Upper lobe of right lung (tissue), 1 donor: ENCODE data around the gene IPCEF1. TPM values are rescaled to one million over a fixed set of nuclear protein-coding genes. Genes with fewer than 3 reads are reported as not detected.

Experiments used
- ATAC-seq: fragments of 200-7000 bp; cut with Tn5 transposase; one replicate; pipeline ENCODE4 v1.9.1; 2020; ENCODE audit warnings: mild to moderate bottlenecking, moderate library complexity
- DNase-seq: peaks from one replicate; pipeline ENCODE4 v3.0.0-alpha.2; 2020
- H3K27ac ChIP-seq: fragments of 200-600 bp; one replicate; pipeline ENCODE4 v1.8.0; 2022
- H3K27me3 ChIP-seq: fragments of 200-600 bp; one replicate; pipeline ENCODE4 v1.8.0; 2022; ENCODE audit warnings: mild to moderate bottlenecking
- H3K36me3 ChIP-seq: fragments of 200-600 bp; one replicate; pipeline ENCODE4 v1.8.0; 2022
- H3K4me1 ChIP-seq: fragments of 200-600 bp; one replicate; pipeline ENCODE4 v1.8.0; 2022
- H3K4me3 ChIP-seq: fragments of 200-600 bp; one replicate; pipeline ENCODE4 v1.8.0; 2022; ENCODE audit warnings: mild to moderate bottlenecking
- H3K9me3 ChIP-seq: fragments of 200-600 bp; one replicate; pipeline ENCODE4 v1.8.0; 2022
- CTCF ChIP-seq: fragments of 200-600 bp; IDR thresholded peaks from one replicate; pipeline ENCODE4 v1.8.0; 2022; ENCODE audit warnings: antibody characterized with exemption
- intact Hi-C: fragments of 100-400 bp; cut with DNase I; formaldehyde crosslinking; loops from one replicate; pipeline ENCODE4 v1.11.0; 2022
- total RNA-seq: library from RNA; stranded (reverse); fragmentation: NEBNext Ultra II Directional; extraction: Animal tissue kit (Norgen Biotek cat#: 25700); gene quantifications from one replicate; pipeline ENCODE4 v1.2.1, GENCODE V29; 2021
- donor health status: DM: no; HTN: yes; CAD: no; lungs with severe emphysema.

The IPCEF1 gene
- total RNA-seq, 1 donor from 2014 or later = 8.8 TPM

DNA sequence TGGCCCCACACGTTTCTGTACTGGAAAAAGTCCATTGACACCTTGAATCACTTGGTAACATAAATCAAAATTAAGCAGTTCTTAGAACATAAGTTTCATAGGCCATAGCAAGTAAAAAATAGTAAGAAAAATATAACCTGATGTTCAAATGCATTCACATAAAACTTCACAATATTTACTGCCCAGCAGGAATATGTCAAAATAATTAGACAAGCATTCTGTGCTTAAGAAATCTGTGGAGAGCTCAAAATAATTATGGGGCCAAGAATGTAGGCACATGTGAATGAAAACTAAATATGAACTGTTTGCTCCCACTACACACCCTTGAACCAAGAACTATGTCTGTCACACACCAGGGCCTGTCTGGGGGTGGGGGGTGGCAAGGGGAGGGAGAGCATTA lies 70.8 kb downstream of the IPCEF1 start:
- no peaks in the 10 kb centered on the region for H3K36me3 ChIP-seq
- H3K4me1 ChIP-seq = no peaks in the 10 kb centered on the region
- H3K27ac ChIP-seq = no peak overlapping the region
- no peak for TF ChIP-seq CTCF
- ATAC-seq = no peak
- intact Hi-C loops = no loop called here
- no peak overlapping the region for H3K4me3 ChIP-seq
- H3K9me3 ChIP-seq = no peaks in the 10 kb centered on the region
- H3K27me3 ChIP-seq = no peaks in the 10 kb centered on the region
- no peak for DNase-seq

DNA sequence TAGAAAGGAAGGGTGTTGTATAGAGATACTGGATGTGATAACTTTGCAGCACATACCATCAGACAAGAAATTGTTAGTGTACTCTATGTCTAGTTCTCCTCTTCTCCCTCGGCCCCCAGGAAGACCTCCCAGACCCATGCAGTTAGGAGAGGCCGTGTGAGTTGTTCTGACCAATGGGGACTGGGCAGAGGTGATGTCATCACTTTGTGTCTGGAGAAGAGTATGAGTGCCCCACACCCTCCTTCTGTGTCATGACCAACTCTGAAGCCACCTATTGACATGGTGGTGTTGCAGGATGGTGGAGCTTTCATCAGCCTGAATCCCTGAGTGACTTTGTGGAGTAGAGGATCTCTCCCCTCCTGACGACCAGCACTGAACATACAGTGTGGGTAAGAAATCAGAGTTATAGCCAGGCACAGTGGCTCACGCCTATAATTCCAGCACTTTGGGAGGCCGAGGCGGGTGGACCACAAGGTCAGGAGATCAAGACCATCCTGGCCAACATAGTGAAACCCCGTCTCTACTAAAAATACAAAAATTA lies 72.2 kb downstream of the IPCEF1 start:
- H3K4me1 ChIP-seq = no peaks in the 10 kb centered on the region
- H3K36me3 ChIP-seq = no peaks in the 10 kb centered on the region
- TF ChIP-seq CTCF = no peak
- ATAC-seq (no peak), DNase-seq (no peak)
- no peaks in the 10 kb centered on the region for H3K27me3 ChIP-seq
- H3K27ac ChIP-seq = no peak overlapping the region
- H3K9me3 ChIP-seq = no peaks in the 10 kb centered on the region
- intact Hi-C loops = no loop called here
- H3K4me3 ChIP-seq = no peak overlapping the region

- Histone ChIP-seq H3K9me3 (no peaks in the 10 kb centered on the region), H3K4me3 (no peak overlapping the region), H3K36me3 (no peaks in the 10 kb centered on the region), H3K27me3 (no peaks in the 10 kb centered on the region), H3K4me1 (no peaks in the 10 kb centered on the region), H3K27ac (no peak overlapping the region)
- intact Hi-C loops = no loop called here
- no peak for ATAC-seq
- no peak for TF ChIP-seq CTCF
- no peak for DNase-seq
Observed at GRCh38 chr6:154280521-154280920, 76.1 kb downstream of the IPCEF1 start.

DNA sequence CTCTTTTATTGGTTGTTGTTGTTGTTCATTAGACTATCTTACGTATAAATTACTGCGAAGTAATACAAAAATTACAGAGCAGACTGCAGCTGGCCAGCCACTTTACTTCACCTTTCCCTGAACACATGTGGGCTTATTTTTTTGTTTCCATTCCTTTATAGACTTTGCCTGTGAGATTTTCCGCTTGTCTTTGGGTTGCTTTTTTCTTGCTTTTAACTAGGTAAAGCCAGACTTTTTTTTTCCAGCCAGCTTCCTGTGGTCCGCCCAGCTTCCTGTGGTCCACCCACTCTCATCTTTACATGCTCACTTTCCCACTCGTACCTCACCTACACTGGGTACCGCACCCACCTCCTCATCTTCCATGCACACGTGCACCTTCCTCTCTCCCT lies 79.0 kb downstream of the IPCEF1 start:
- ATAC-seq (no peak), DNase-seq (no peak)
- no peak for TF ChIP-seq CTCF
- Histone ChIP-seq H3K27me3 (no peaks in the 10 kb centered on the region), H3K36me3 (no peaks in the 10 kb centered on the region), H3K4me1 (no peaks in the 10 kb centered on the region), H3K9me3 (no peaks in the 10 kb centered on the region), H3K27ac (no peak overlapping the region), H3K4me3 (peak overlapping the region; percentile 0)
- intact Hi-C loops = loop anchor here (5.0 kb wide), 1 partner anchor 120 kb away; no protein-coding TSS in a partner anchor

- no peak overlapping the region for H3K27ac ChIP-seq
- peak overlapping the region; percentile 0 for H3K4me3 ChIP-seq
- ATAC-seq (peak; percentile 79), DNase-seq (no peak)
- no peaks in the 10 kb centered on the region for H3K4me1 ChIP-seq
- no peaks in the 10 kb centered on the region for H3K9me3 ChIP-seq
- H3K27me3 ChIP-seq = no peaks in the 10 kb centered on the region
- intact Hi-C loops = loop anchor here (5.0 kb wide), 1 partner anchor 120 kb away; no protein-coding TSS in a partner anchor
- peak; percentile 71 for TF ChIP-seq CTCF
- H3K36me3 ChIP-seq = no peaks in the 10 kb centered on the region
Observed at GRCh38 chr6:154276810-154277628, 79.6 kb downstream of the IPCEF1 start.
